Measurements from ENCODE around the gene NOS1AP. TPM values are rescaled to one million over a fixed set of nuclear protein-coding genes. Genes with fewer than 3 reads are reported as not detected.

NOS1AP gene
- total and polyA plus RNA-seq, 2 experiments from 2014 or later: 5.8 to 6.6 TPM

DNA sequence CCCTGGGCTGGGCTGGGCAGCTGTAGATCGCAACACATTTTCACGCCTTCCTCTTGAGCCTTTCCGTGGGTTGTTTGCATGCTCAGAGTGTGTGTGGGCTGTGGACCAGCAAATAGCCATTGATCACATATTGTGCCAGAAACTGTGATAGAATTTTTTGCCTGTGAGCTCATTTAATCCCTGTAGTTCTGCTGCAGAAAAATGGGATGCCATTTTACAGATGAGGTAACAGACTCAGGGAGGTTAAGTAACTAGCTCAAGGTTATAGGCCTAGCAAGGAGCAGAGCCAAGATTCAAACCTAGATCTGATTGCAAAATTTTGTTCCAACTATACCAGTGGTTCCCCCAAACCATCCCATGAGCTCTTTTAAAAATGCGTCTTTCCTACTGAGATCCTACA, 296.7 kb downstream of the NOS1AP start:
- Histone ChIP-seq H3K4me3 (no peak overlapping the region), H2AFZ (no peak overlapping the region), H3F3A (replicated peaks; ENCODE audit: low read depth) (no peaks in the 10 kb centered on the region)

More for the DNA sequence above, 296.7 kb downstream of the NOS1AP start:
- no peaks in the 10 kb centered on the region for H4K20me1 ChIP-seq (replicated peaks; ENCODE audit: insufficient read depth)
- peaks cover 6% of the 10 kb centered on the region for H3K4me1 Mint-ChIP-seq
- ATAC-seq (no peak), DNase-seq (ENCODE audit: low spot score) (no peak)
- H3K4me3 Mint-ChIP-seq: no peak overlapping the region
- H3K36me3 Mint-ChIP-seq (ENCODE audit: low read depth): peaks cover 21% of the 10 kb centered on the region; the same call in 2 of the 3 replicates
- no peaks in the 10 kb centered on the region for H3K79me2 ChIP-seq (replicated peaks; ENCODE audit: insufficient read depth)
- H3K9me2 ChIP-seq (ENCODE audit: insufficient read depth): no peaks in the 10 kb centered on the region
- no peaks in the 10 kb centered on the region for H3K27me3 ChIP-seq (ENCODE audit: insufficient read depth)
- no peak overlapping the region for H3K4me2 ChIP-seq
- no peaks in the 10 kb centered on the region for H3K4me1 ChIP-seq (ENCODE audit: insufficient read depth)
- TF ChIP-seq STAT1 (IDR thresholded peaks at IDR 0.05; ENCODE audit: unreplicated experiment) (no peak), JUNB (IDR thresholded peaks at IDR 0.05; ENCODE audit: unreplicated experiment) (no peak), ZNF114 (CRISPR knock-in tag; IDR thresholded peaks at IDR 0.05) (no peak), POLR2AphosphoS5 (IDR thresholded peaks at IDR 0.05; ENCODE audit: low read depth) (no peak), EZH2 (IDR thresholded peaks at IDR 0.05; ENCODE audit: low read depth, unreplicated experiment) (no peak), NANOG (IDR thresholded peaks at IDR 0.05; ENCODE audit: borderline replicate concordance) (no peak), CREB1 (CRISPR knock-in tag; IDR thresholded peaks at IDR 0.05; ENCODE audit: low read depth) (no peak), ZNF331 (CRISPR knock-in tag; IDR thresholded peaks at IDR 0.05; ENCODE audit: low read depth) (no peak), EZH2phosphoT487 (IDR thresholded peaks at IDR 0.05; ENCODE audit: unreplicated experiment) (no peak)
- TF ChIP-seq, protein P1, sequence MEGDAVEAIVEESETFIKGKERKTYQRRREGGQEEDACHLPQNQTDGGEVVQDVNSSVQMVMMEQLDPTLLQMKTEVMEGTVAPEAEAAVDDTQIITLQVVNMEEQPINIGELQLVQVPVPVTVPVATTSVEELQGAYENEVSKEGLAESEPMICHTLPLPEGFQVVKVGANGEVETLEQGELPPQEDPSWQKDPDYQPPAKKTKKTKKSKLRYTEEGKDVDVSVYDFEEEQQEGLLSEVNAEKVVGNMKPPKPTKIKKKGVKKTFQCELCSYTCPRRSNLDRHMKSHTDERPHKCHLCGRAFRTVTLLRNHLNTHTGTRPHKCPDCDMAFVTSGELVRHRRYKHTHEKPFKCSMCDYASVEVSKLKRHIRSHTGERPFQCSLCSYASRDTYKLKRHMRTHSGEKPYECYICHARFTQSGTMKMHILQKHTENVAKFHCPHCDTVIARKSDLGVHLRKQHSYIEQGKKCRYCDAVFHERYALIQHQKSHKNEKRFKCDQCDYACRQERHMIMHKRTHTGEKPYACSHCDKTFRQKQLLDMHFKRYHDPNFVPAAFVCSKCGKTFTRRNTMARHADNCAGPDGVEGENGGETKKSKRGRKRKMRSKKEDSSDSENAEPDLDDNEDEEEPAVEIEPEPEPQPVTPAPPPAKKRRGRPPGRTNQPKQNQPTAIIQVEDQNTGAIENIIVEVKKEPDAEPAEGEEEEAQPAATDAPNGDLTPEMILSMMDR (conservative IDR thresholded peaks at IDR 0.05; ENCODE audit: low read depth in 2 of 2): no peak
- TF ChIP-seq, protein P2, sequence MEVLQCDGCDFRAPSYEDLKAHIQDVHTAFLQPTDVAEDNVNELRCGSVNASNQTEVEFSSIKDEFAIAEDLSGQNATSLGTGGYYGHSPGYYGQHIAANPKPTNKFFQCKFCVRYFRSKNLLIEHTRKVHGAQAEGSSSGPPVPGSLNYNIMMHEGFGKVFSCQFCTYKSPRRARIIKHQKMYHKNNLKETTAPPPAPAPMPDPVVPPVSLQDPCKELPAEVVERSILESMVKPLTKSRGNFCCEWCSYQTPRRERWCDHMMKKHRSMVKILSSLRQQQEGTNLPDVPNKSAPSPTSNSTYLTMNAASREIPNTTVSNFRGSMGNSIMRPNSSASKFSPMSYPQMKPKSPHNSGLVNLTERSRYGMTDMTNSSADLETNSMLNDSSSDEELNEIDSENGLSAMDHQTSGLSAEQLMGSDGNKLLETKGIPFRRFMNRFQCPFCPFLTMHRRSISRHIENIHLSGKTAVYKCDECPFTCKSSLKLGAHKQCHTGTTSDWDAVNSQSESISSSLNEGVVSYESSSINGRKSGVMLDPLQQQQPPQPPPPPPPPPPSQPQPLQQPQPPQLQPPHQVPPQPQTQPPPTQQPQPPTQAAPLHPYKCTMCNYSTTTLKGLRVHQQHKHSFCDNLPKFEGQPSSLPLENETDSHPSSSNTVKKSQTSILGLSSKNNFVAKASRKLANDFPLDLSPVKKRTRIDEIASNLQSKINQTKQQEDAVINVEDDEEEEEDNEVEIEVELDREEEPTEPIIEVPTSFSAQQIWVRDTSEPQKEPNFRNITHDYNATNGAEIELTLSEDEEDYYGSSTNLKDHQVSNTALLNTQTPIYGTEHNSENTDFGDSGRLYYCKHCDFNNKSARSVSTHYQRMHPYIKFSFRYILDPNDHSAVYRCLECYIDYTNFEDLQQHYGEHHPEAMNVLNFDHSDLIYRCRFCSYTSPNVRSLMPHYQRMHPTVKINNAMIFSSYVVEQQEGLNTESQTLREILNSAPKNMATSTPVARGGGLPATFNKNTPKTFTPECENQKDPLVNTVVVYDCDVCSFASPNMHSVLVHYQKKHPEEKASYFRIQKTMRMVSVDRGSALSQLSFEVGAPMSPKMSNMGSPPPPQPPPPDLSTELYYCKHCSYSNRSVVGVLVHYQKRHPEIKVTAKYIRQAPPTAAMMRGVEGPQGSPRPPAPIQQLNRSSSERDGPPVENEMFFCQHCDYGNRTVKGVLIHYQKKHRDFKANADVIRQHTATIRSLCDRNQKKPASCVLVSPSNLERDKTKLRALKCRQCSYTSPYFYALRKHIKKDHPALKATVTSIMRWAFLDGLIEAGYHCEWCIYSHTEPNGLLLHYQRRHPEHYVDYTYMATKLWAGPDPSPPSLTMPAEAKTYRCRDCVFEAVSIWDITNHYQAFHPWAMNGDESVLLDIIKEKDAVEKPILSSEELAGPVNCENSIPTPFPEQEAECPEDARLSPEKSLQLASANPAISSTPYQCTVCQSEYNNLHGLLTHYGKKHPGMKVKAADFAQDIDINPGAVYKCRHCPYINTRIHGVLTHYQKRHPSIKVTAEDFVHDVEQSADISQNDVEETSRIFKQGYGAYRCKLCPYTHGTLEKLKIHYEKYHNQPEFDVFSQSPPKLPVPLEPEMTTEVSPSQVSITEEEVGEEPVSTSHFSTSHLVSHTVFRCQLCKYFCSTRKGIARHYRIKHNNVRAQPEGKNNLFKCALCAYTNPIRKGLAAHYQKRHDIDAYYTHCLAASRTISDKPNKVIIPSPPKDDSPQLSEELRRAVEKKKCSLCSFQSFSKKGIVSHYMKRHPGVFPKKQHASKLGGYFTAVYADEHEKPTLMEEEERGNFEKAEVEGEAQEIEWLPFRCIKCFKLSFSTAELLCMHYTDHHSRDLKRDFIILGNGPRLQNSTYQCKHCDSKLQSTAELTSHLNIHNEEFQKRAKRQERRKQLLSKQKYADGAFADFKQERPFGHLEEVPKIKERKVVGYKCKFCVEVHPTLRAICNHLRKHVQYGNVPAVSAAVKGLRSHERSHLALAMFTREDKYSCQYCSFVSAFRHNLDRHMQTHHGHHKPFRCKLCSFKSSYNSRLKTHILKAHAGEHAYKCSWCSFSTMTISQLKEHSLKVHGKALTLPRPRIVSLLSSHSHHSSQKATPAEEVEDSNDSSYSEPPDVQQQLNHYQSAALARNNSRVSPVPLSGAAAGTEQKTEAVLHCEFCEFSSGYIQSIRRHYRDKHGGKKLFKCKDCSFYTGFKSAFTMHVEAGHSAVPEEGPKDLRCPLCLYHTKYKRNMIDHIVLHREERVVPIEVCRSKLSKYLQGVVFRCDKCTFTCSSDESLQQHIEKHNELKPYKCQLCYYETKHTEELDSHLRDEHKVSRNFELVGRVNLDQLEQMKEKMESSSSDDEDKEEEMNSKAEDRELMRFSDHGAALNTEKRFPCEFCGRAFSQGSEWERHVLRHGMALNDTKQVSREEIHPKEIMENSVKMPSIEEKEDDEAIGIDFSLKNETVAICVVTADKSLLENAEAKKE (CRISPR knock-in tag; IDR thresholded peaks at IDR 0.05): no peak
- TF ChIP-seq, protein P3, sequence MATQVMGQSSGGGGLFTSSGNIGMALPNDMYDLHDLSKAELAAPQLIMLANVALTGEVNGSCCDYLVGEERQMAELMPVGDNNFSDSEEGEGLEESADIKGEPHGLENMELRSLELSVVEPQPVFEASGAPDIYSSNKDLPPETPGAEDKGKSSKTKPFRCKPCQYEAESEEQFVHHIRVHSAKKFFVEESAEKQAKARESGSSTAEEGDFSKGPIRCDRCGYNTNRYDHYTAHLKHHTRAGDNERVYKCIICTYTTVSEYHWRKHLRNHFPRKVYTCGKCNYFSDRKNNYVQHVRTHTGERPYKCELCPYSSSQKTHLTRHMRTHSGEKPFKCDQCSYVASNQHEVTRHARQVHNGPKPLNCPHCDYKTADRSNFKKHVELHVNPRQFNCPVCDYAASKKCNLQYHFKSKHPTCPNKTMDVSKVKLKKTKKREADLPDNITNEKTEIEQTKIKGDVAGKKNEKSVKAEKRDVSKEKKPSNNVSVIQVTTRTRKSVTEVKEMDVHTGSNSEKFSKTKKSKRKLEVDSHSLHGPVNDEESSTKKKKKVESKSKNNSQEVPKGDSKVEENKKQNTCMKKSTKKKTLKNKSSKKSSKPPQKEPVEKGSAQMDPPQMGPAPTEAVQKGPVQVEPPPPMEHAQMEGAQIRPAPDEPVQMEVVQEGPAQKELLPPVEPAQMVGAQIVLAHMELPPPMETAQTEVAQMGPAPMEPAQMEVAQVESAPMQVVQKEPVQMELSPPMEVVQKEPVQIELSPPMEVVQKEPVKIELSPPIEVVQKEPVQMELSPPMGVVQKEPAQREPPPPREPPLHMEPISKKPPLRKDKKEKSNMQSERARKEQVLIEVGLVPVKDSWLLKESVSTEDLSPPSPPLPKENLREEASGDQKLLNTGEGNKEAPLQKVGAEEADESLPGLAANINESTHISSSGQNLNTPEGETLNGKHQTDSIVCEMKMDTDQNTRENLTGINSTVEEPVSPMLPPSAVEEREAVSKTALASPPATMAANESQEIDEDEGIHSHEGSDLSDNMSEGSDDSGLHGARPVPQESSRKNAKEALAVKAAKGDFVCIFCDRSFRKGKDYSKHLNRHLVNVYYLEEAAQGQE (IDR thresholded peaks at IDR 0.05; ENCODE audit: unreplicated experiment): no peak
- TF ChIP-seq, protein P4, sequence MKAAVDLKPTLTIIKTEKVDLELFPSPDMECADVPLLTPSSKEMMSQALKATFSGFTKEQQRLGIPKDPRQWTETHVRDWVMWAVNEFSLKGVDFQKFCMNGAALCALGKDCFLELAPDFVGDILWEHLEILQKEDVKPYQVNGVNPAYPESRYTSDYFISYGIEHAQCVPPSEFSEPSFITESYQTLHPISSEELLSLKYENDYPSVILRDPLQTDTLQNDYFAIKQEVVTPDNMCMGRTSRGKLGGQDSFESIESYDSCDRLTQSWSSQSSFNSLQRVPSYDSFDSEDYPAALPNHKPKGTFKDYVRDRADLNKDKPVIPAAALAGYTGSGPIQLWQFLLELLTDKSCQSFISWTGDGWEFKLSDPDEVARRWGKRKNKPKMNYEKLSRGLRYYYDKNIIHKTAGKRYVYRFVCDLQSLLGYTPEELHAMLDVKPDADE (IDR thresholded peaks at IDR 0.05): no peak
- H3K9me3 Mint-ChIP-seq: no peaks in the 10 kb centered on the region
- H3K27me3 Mint-ChIP-seq (ENCODE audit: insufficient read depth, low read depth, poor library complexity): peaks cover 14% of the 10 kb centered on the region
- H3K27ac ChIP-seq (ENCODE audit: low read depth): no peak overlapping the region
- no peaks in the 10 kb centered on the region for H3K36me3 ChIP-seq (ENCODE audit: insufficient read depth)
- H3K27ac Mint-ChIP-seq: no peak overlapping the region
